Stimulated activated naive CD4-positive, alpha-beta T cell (primary cell): ENCODE data around the gene CLIC5.
"Not testable (repeated sequence)": the region's sequence is repeated elsewhere in the genome, so short reads cannot be mapped to it uniquely, and the experiment has no call there.

Experiments
- DNase-seq, 6 experiments: peaks; one replicate each; lab custom pipeline; 2025; lab: John Stamatoyannopoulos, UW

CLIC5 gene

GRCh38 chr6:45926423-45926822 lies 89.2 kb downstream of the CLIC5 start:
- DNase-seq: not testable (repeated sequence)

- no peak for DNase-seq
Observed at GRCh38 chr6:45924763-45925342, 90.8 kb downstream of the CLIC5 start.

- no peak for DNase-seq
Observed at GRCh38 chr6:45923831-45924391, 91.7 kb downstream of the CLIC5 start.

GRCh38 chr6:45922728-45923351 lies 92.8 kb downstream of the CLIC5 start:
- DNase-seq: peak; percentile 2 to 37 (median 21)

GRCh38 chr6:45921691-45922281 lies 93.9 kb downstream of the CLIC5 start:
- DNase-seq: no peak

GRCh38 chr6:45920819-45921511 lies 94.7 kb downstream of the CLIC5 start:
- DNase-seq: no peak

- DNase-seq: no peak
Observed at GRCh38 chr6:45917439-45917838, 98.2 kb downstream of the CLIC5 start.

- no peak for DNase-seq
Observed at GRCh38 chr6:45916692-45917091, 99.0 kb downstream of the CLIC5 start.

- DNase-seq: no peak
Observed at GRCh38 chr6:45915780-45916468, 99.7 kb downstream of the CLIC5 start.

GRCh38 chr6:45911691-45912090 lies 104.0 kb downstream of the CLIC5 start:
- DNase-seq: no peak

GRCh38 chr6:45903959-45904358 lies 111.7 kb downstream of the CLIC5 start:
- DNase-seq: no peak

GRCh38 chr6:45902984-45903383 lies 112.7 kb downstream of the CLIC5 start:
- no peak for DNase-seq

GRCh38 chr6:45901767-45902650 lies 113.7 kb downstream of the CLIC5 start:
- DNase-seq: no peak

- DNase-seq: no peak
Observed at GRCh38 chr6:45900808-45901752, 114.6 kb downstream of the CLIC5 start.

- no peak for DNase-seq
Observed at GRCh38 chr6:45899683-45899946, 116.0 kb downstream of the CLIC5 start.

GRCh38 chr6:45898941-45899682 lies 116.5 kb downstream of the CLIC5 start:
- no peak for DNase-seq

- DNase-seq: no peak
Observed at GRCh38 chr6:45896783-45897441, 118.7 kb downstream of the CLIC5 start.

GRCh38 chr6:45895569-45895968 lies 120.1 kb downstream of the CLIC5 start:
- no peak for DNase-seq

- DNase-seq: no peak
Observed at GRCh38 chr6:45892696-45893245, 122.9 kb downstream of the CLIC5 start.
